ENCODE data around the gene XXYLT1.
"Not testable (repeated sequence)": the region's sequence is repeated elsewhere in the genome, so short reads cannot be mapped to it uniquely, and the experiment has no call there.

XXYLT1 gene

DNA sequence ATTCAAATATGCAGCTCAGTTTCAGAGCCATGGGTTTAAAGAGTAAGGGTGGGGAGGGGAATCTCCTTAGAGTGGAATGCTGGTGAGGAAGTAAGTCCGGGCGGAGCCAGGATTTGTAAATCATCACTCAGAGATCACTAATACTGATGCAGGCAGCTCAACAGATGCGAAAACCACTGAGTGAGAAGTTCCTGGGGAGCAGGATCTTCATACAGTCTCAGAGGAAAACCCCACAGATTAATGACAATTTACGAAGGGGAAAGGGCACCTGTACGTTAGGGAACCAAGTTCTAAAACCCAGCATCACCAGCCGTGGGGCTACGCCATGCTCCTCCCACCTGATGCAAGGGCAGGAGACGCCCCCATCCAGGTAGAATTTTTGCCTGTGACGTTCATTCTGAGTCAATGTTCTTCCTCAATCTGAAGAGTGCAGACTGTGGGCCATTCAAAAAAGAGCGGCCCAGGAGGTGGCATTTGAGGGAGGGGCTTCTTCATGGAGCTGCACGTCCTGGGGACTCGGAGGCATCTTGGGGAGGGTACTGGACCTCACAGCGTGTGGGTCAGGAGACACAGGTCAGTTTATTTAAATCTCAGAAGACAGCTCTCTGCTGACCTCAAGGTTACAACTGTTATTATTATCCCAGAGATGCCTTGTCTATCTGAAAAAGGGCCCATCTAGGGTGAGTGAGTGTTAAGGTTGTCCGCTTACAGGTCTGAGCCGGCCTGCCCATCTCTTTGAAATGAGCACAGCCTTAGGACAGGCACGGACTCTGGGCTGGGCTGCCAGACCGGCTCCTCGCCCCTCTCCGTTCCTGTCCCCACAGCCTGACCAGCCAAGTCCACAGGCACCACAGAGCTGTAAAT lies 228.0 kb downstream of the XXYLT1 start:
- DNase-seq (ENCODE audit: low read depth in 2 of 2), result no peak

DNA sequence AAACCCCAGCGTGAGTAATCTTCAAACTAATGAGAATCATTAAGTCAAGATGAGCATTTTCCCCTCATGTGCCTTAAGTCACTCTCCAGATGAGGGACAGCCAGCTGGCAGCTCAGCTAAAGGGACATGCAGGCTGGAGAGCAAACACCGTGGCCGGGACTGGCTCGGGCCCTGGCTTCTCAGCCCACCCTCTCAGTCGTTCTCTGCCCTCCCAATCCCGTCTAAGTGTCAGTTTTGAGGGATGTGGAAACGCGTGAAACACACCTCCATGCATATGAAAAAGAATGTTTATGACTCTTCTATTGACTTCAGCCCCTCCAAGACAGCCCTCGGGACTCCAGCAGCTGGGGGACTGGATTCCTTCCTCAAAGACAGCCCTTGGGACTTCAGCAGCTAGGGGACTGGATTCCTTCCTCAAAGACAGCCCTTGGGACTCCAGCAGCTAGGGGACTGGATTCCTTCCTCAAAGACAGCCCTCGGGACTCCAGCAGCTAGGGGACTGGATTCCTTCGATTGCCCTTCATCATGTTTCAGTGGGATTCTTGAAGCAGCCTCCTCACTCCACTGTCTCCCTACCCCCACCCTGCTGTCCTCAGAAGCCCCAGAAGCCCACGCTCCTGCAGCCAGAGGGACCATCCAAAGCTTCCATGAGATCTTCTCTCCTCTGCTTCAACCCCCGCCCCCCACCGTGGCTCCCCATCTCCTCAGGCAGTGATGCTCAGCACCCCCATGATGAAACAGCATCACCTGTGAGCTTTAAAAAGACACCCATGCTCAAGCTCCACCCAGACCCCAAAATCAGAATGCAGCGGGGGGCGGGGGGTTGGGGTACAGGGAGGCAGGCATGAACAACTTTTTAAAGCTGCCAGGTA lies 228.9 kb downstream of the XXYLT1 start:
- DNase-seq (ENCODE audit: low read depth in 2 of 2), result no peak

DNA sequence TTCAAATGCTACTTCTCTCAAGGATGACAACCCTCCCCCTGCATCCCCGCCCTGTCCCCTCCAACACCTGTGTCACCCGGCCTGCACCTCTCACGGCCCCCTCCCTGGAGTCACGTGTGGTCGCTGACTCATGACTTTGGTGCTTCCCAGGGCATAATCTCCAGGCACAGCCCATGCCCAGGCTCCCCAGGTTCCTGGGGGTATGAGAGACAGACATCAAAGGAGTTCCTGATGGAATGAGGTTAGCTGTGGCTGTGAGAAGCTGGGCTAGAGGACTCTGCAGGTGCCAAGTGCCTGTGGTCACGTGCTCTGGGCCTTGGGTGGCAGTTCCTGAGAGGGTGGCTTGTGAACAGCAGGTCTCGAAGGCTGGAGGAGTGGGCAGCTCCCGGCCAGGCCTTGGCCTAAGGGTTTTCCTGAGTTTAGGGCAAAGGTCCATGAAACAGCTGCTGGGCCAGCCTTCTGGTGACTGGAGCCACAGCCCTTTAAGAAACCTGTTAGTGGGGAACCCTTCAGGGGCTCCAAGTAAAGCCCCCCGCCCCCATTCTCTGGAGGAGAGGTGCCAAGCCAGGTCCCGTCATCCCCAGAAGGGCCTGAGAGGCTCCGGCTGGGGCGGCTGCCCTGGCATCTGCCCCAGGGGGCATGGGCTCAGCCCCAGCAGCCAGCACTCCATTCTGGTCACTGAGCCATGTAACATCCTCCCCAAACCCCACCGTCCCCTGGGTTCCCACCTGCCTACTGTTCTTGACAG lies 230.0 kb downstream of the XXYLT1 start:
- DNase-seq (ENCODE audit: low read depth in 2 of 2), result no peak

DNA sequence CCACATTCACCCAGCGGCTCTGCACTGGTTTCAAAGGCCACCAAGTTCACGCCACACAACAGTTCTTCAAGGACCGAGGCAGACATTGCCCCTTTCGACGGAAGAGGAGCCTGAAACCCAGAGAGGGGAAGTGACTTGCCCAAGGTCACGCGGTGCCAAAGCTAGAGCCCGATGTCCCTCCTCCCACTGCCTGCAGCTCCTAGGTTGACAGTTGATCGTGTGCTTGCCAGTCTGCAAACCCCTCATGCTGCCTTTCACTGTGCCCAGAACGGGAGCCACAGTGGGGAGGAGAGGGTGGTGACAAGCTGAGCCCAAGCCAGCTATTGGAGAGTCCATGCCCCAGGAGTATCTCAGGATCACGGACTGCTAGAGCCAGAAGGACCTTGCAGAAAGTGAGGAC lies 230.9 kb downstream of the XXYLT1 start:
- no peak for DNase-seq (ENCODE audit: low read depth in 2 of 2)

DNA sequence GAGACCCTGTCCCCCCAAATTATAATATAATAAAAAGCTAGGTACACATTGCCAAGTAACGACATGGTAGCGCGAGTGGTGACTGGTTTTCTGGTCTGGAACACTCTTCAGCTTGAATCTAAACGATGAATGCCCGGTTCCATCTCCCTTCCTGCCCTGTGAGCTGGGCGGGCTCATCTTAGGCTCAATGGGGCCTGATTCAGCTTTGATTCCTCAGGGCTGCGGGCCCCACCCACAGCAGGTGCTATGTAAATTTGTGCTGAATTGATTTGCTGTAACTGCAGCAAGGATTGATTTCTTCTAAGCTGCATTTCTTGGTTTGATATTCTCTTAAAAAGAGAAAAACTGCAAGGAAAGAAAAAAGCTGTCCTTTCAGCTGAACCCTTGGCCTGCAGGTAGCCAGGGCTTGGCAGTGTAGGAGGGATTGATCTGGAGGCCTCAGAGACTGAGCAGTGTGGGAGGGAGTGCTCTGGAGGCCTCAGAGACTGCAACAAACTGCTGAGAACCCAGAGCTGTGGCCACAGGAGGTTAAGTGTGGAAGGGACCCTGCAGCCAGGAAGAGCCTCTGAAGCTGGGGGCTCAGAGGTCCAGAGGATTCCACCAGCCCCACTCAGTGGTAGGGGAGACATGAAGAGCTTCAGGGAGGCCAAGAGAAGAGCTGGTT lies 231.6 kb downstream of the XXYLT1 start:
- DNase-seq (ENCODE audit: low read depth in 2 of 2), result no peak

DNA sequence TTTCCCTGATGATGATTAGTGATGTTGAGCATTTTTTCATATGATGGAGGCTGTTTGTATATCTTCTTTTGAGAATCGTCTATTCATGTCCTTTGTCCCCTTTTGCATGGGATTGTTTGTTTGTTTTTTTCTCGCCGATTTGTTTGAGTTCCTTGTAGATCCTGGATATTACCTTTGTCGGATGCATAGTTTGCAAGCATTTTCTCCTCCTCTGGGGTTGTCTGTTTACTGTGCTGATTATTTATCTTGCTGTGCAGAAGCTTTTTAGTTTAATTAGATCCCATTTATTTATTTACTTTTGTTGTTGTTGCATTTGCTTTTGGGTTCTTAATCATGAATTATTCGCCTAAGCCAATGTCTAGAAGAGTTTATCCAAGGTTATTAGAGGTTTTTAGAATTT lies 232.8 kb downstream of the XXYLT1 start:
- DNase-seq (ENCODE audit: low read depth in 2 of 2), result no peak

DNA sequence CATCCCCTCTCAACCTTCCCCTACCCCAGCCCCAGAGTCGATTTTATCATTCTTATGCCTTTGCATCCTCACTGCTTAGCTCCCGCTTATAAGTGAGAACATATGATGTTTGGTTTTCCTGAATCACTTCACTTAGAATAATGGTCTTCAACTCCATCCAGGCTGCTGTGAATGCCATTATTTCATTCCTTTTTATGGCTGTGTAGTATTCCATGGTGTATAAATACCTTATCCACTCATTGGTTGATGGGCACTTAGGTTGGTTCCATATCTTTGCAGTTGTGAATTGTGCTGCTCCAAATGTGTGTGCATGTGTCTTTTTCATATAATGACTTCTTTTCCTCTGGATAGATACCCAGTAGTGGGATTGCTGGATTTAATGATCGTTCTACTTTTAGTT lies 233.4 kb downstream of the XXYLT1 start:
- DNase-seq (ENCODE audit: low read depth in 2 of 2), result not testable (repeated sequence)

DNA sequence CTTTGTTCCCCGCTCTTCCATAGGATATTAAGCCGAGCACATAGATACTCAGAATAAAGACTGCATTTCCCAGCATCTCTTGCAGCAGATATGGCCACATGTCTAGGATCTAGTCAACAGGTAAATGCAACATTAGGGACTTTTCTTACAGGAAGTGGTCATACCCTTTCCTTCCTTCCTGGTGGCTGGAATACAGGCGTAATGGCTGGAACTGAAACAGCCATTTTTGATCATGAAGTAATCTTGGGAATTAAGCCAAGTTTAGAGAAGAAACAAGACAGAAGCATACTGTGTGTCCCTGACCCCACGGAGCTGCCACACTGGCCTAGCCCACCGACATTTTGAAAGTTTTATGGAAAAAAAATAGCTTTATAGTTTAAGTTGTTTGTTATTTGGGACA lies 234.0 kb downstream of the XXYLT1 start:
- DNase-seq (ENCODE audit: low read depth in 2 of 2), result no peak

DNA sequence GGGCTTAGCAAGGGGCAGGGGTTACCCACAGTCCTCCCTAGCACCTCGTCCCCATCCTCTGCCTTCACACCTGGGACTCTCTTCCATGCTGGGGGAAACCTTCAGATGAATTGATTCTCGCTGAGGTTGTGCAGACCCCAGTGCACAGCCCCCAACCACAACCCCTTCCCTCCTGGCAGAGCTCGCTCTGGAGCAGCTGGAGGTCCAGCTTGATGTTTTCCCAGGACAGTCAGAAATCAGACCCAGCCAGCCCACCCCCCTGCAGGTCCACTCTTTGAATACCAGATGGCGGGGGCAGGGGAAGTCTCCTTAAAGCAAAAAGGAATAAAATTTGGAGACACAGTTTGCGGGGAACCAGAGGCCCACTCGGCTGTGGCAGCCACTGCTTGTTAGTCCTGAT lies 234.4 kb downstream of the XXYLT1 start:
- DNase-seq (ENCODE audit: low read depth in 2 of 2), result no peak

DNA sequence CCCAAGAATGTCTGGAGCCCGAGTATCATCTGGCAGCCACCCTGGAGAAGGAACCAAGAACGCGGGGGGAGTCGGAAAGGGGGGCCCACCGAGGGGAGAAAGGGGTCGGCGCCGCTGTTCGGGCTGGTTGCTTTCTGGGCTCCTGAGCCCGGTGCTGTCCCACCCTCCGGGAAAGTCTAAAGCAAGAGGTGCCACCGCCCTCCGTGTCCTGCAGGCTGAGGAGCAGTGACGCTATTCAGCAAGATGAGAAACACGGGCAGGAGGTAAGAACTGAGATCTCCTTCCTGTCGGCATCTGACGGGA lies 234.8 kb downstream of the XXYLT1 start:
- no peak for DNase-seq (ENCODE audit: low read depth in 2 of 2)

DNA sequence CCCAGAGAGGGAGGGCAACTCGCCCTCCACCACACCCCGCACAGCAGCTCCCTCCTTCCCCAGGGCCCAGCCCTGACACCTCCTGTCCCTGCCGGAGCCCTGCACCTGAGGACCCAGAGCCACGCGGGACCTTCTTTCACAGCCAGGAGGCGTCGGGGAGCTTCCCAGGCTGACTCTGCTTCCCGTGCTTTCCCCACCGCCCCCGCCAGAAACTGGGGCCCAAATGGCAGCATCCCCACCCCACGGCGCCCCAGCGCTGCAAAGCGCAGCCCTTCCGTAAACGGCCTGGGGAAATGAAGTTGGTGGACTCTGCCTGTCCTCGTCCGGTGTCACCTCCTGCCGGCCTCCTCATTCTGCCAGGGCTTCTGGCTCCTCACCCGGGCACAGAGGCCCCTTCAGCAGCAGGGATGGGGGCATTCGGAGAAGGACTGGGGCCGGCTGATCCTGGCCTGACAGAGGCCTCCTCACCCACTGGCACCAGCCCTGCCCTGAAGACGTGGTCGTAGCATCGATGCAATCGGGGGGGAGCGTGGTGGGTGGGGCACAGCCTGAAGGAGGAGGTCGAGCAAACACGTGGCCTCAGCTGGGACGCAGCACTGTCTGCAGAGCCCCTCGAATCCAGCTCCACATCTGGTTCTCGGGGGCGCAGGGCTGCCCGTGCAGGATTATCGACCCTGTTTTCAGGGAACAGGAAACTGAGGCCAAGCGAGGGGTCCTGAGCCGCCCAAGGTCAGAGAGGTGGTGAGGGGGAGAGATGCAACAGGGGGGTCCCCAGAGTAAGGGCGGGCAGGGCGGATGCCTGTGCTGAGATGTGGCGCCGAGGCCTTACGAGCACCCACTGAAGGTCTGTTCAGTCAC lies 235.4 kb downstream of the XXYLT1 start:
- DNase-seq (ENCODE audit: low read depth in 2 of 2), result no peak

DNA sequence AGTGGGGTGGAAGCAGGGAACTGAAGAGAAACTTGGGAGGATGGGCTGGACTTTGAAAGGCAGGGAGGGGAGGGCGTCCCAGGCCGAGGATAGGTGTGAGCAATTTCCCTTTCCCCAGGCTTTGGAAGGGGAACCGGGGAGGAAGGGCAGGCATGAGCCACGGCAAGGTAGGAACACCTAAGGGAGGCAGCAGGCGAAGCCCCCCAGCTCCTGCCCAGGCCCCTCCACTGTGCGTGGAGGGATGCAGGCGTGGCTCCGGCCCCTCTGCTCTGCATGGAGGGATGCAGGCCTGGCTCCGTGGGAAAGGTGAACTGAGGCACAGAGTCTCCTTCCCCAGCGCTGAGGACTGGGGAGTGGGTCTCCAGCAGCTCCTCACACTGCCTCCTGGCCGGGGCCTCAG lies 236.4 kb downstream of the XXYLT1 start:
- no peak for DNase-seq (ENCODE audit: low read depth in 2 of 2)

DNA sequence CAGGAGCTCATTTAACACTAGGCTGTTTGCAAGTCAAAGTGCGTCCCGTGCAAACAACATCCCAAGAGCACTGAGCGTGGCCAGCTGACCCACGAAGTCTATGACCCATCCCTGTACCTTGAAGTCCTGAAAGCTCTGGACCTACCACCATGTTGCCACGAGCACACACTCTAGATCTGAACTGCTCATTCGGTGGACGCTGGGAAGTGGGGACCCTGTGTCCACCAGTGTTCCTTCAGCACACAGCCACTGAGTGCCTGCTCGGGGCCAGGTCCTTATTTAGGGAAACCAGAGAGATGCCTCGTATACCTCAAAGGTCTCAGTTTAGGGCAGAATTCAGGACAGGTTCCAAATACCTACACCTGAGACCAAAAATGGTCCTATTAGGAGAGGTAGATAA lies 236.9 kb downstream of the XXYLT1 start:
- DNase-seq (ENCODE audit: low read depth in 2 of 2), result no peak

DNA sequence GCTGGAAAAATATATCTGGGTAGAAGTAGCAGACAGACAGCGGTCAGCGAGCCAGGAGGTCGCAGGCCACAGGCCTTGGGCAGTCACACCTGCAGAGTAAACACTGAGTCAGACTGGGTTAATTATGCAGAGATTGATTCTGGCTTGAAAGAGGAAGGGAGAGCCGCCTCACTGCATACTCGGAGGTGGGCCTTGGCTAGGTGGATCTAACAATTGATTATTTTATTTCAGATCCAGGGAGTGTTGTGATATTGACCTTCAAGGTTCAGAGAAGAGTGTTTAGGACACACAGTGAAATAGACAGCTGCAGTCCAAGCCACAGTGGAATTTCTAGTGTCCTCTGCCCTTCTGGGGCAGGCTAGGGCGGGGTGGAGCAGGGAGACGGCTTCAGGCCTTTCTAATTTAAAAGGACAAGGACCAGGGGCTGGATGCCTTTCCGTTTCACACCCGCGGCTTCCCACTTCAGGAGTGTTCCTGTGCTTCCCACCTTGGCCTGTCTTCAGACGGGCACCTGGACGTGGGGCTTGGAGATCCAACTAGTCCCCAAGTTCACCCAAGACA lies 237.3 kb downstream of the XXYLT1 start:
- no peak for DNase-seq (ENCODE audit: low read depth in 2 of 2)

DNA sequence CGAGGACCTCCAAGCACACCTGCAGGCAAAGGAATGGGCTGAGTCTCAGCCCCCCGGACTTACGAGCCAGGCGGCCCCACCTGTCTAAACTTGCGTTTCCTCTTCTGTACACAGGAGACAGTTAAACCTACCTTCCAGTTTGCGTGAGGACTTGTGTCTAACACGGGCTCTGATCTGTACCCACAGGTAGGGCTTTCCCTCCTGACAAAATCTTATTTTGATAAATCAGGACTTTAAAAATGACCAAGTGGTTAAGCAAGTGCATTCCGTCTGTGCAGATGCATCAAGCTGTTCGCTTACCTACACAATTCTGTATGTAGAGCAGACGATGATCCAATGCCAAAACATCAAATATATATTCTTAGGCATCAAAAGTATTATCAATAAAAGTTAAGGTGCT lies 238.0 kb downstream of the XXYLT1 start:
- no peak for DNase-seq (ENCODE audit: low read depth in 2 of 2)

DNA sequence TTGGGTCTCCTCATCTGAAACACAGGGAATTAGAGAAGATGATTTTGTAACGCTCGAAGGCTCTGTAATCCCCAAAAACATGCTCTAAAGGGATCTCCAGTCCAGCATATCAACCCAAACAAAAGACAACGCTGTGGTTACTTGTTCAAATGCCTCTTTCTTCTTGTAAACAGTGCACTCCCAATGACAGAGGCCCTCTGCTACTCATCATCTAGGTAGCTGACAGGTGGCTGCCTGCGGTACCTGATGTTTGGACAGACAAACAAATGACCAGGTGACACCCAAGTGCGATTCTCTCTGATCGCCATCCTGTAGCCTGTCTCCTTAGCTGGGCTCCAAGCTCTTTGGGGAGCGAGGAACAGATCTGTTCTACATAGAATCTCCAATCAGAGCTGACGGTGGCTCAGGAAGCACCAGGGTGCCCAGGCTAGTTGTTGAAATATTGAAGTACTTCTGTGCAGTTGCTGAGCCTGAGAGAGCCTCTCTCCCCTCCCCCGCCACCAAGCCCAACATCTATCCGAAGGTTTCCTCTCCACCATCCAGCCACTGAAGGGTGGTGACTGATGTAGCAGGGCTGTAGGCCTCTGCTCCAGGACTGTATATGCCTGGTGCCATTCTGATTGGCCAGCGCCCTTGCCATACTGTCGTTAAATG lies 238.7 kb downstream of the XXYLT1 start:
- DNase-seq (ENCODE audit: low read depth in 2 of 2), result no peak

DNA sequence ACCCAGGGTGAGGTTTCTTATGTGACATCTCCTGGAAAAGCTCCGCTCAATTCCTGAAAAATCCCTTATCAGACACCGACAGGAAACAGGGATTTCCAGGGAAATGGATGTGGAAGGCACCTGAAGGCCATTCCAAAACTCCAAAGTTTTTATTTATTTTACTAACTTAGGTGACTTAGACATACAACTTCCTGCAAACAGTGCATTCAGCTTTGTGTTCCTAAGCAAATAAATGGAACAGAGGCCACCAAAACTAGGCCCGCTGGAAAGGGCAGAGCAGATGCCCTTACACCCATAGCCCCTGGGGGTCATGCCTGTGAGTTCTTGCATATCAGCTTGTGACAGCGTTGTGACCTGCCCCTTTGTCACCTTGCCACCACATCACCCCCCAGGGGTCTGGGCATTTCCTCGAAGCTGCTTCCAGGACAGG lies 239.4 kb downstream of the XXYLT1 start:
- no peak for DNase-seq (ENCODE audit: low read depth in 2 of 2)

DNA sequence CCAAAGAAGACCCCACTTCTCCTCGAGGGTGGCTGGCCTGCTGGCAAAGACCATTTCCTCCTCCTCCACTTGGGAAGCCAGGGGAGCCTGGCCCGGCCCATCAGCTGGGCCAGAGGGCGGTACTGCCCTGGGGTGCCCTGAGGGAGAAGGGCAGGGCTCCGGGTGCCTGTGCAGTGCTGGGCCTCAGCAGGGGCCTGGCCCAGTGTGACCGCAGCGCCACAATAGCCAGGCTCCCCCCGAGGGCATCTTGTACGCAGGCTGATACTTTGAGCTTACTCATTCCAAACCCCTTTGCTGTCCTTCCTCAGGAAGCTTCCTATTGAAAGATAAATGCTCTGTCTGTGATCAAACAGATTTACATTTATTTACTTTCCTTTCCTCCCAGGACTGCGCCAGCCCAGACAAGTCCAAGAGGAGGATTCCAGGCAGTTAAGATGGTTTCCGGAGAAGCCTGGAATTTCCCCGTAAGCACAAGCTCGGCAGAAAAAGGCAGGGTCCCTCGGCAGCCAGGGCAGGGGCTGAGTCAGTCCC lies 240.1 kb downstream of the XXYLT1 start:
- no peak for DNase-seq (ENCODE audit: low read depth in 2 of 2)

DNA sequence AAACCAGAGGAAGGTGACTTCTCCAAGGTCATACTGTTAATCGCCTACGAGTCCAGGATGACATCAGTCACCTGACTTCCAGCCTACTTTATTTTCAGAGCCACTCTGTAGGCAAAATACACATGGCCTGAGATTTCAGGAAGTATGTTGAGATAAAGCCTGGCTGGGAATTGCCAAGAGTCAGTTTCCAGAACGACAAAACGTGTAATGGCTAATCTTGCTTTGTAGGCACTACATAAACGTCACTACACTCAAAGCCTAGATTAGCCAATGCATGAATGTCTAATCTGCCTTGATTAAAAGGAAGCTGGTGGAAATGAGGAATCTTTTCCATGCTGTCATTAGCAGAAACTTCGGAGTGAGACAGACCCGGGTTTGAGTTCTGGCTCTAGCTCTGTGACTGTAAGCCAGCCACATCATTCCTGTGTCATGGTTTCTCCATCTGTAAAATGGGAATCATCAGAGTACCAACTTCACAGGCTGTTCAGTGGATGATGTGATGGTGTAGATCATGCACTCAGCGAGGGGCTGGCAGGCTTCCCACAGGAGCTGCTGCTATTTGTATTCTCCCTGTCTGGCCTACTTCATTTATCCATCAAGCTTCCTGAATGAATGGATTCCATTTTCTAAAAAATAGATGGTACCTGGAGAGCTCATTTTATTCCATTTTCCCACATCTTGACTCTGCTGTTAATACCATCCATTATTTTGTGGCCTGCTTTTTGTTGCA lies 241.9 kb downstream of the XXYLT1 start:
- no peak for DNase-seq (ENCODE audit: low read depth in 2 of 2)

Data from stimulated activated CD8-positive, alpha-beta memory T cell treated with anti-CD3 and anti-CD28 coated beads, Interleukin-7, amount 100 ng/mL, for 4 hours (primary cell).